PC-9 (cell line): ENCODE data around the gene DTD2.
"Not testable (repeated sequence)": the region's sequence is repeated elsewhere in the genome, so short reads cannot be mapped to it uniquely, and the experiment has no call there.

Source experiments
- CTCF ChIP-seq: fragments of 200-600 bp; sonication (generic); conservative IDR thresholded peaks from 2 replicates; pipeline ENCODE4 v1.6.1; 2017; ENCODE audit warnings: mixed run types, antibody characterized with exemption, mild to moderate bottlenecking, moderate library complexity
- EZH2 ChIP-seq: fragments of 200-600 bp; sonication (generic); IDR thresholded peaks from 2 replicates; pipeline ENCODE4 v1.8.0; 2017; ENCODE audit warnings: antibody characterized with exemption, low read depth

DNA sequence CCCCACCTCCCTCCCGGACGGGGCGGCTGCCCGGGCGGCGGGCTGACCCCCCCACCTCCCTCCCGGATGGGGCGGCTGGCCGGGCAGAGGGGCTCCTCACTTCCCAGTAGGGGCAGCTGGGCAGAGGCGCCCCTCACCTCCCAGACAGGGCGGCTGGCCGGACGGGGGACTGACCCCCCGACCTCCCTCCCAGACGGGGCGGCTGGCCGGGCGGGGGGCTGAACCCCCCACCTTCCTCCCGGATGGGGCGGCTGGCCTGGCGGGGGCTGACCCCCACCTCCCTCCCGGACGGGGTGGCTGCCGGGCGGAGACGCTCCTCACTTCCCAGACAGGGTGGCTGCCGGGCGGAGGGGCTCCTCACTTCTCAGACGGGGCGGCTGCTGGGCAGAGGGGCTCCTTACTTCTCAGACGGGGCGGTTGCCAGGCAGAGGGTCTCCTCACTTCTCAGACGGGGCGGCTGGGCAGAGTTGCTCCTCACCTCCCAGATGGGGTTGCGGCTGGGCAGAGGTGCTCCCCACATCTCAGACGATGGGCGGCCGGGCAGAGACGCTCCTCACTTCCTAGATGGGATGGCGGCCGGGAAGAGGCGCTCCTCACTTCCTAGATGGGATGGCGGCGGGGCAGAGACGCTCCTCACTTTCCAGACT, 20.1 kb downstream of the DTD2 start:
- TF ChIP-seq EZH2, CTCF: not testable (repeated sequence)
